Measurements from ENCODE around the gene NDRG2. TPM values are rescaled to one million over a fixed set of nuclear protein-coding genes. Genes with fewer than 3 reads are reported as not detected.

NDRG2 gene
- total RNA-seq, 2 donors from 2014 or later = 133 to 178 TPM

- WGBS, 2 donors = 57 to 65% methylated on average over 6 to 7 of the region's 7 CpGs
- intact Hi-C loops (cut with DNase I) = no loop called here
- Histone ChIP-seq H3K4me1 (peaks cover 33% of the 10 kb centered on the region), H3K9me3 (no peaks in the 10 kb centered on the region), H3K36me3 (replicated peaks in 1 of 2; ENCODE audit: insufficient read depth in 1 of 2, low read depth in 2 of 2) (peaks cover 5 to 11% of the 10 kb centered on the region in 2 donors), H3K27ac (peak overlapping the region in 3 of 4 donors; percentile 72 to 77 (median 77)), H3K4me3 (no peak overlapping the region), H3K27me3 (no peaks in the 10 kb centered on the region)
- no peak for TF ChIP-seq CTCF (IDR thresholded peaks at IDR 0.05)
- no peak for TF ChIP-seq POLR2A (IDR thresholded peaks at IDR 0.05)
- DNase-seq = no peak
- no peak for ATAC-seq
Observed at GRCh38 chr14:21023174-21023573, 1.7 kb downstream of the NDRG2 start.

- H3K36me3 ChIP-seq (replicated peaks in 1 of 2; ENCODE audit: insufficient read depth in 1 of 2, low read depth in 2 of 2) = peaks cover 10 to 15% of the 10 kb centered on the region in 2 donors
- no peak overlapping the region for H3K4me3 ChIP-seq
- DNase-seq (no peak), ATAC-seq (no peak)
- H3K9me3 ChIP-seq = no peaks in the 10 kb centered on the region
- H3K4me1 ChIP-seq = peaks cover 33% of the 10 kb centered on the region
- peak overlapping the region in 3 of 4 donors; percentile 22 to 77 (median 30) for H3K27ac ChIP-seq
- whole genome bisulfite sequencing, 2 donors = 71 to 81% methylated on average over 5 of the region's 5 CpGs
- no peaks in the 10 kb centered on the region for H3K27me3 ChIP-seq
- intact Hi-C loops (cut with DNase I) = no loop called here
- TF ChIP-seq CTCF (IDR thresholded peaks at IDR 0.05) (no peak), POLR2A (IDR thresholded peaks at IDR 0.05) (no peak)
Observed at GRCh38 chr14:21022686-21023085, 2.2 kb downstream of the NDRG2 start.

- no peaks in the 10 kb centered on the region for H3K27me3 ChIP-seq
- intact Hi-C loops (cut with DNase I) = no loop called here
- 70 to 87% methylated on average over 5 of the region's 5 CpGs for WGBS, 2 donors
- H3K9me3 ChIP-seq = no peaks in the 10 kb centered on the region
- H3K4me3 ChIP-seq = no peak overlapping the region
- H3K27ac ChIP-seq = peak overlapping the region in 1 of 4 donors; percentile 7
- ATAC-seq = no peak
- H3K36me3 ChIP-seq (replicated peaks in 1 of 2; ENCODE audit: insufficient read depth in 1 of 2, low read depth in 2 of 2) = peaks cover 11 to 18% of the 10 kb centered on the region in 2 donors
- DNase-seq = no peak
- TF ChIP-seq POLR2A (IDR thresholded peaks at IDR 0.05) (no peak), CTCF (IDR thresholded peaks at IDR 0.05) (no peak)
- peaks cover 33% of the 10 kb centered on the region for H3K4me1 ChIP-seq
Observed at GRCh38 chr14:21020977-21021545, 3.8 kb downstream of the NDRG2 start.

GRCh38 chr14:21019366-21019765, 5.5 kb downstream of the NDRG2 start:
- DNase-seq = no peak
- H3K9me3 ChIP-seq = no peaks in the 10 kb centered on the region
- peaks cover 24% of the 10 kb centered on the region for H3K4me1 ChIP-seq
- no peak for TF ChIP-seq CTCF (IDR thresholded peaks at IDR 0.05)
- no peak for TF ChIP-seq POLR2A (IDR thresholded peaks at IDR 0.05)
- WGBS, 2 donors = 58 to 76% methylated on average over 1 of the region's 1 CpG
- ATAC-seq = no peak
- no peak overlapping the region for H3K27ac ChIP-seq
- no peaks in the 10 kb centered on the region for H3K27me3 ChIP-seq
- intact Hi-C loops (cut with DNase I) = loop anchor here (5.0 kb wide), 1 partner anchor 68 kb away; no protein-coding TSS in a partner anchor
- H3K4me3 ChIP-seq = no peak overlapping the region
- H3K36me3 ChIP-seq (replicated peaks in 1 of 2; ENCODE audit: insufficient read depth in 1 of 2, low read depth in 2 of 2) = peaks cover 11 to 18% of the 10 kb centered on the region in 2 donors

- H3K27ac ChIP-seq = no peak overlapping the region
- ATAC-seq = no peak
- peaks cover 19% of the 10 kb centered on the region for H3K4me1 ChIP-seq
Observed at GRCh38 chr14:21018781-21019180, 6.1 kb downstream of the NDRG2 start.

More at GRCh38 chr14:21018781-21019180, 6.1 kb downstream of the NDRG2 start:
- Histone ChIP-seq H3K4me3 (no peak overlapping the region), H3K9me3 (no peaks in the 10 kb centered on the region), H3K27me3 (no peaks in the 10 kb centered on the region), H3K36me3 (replicated peaks in 1 of 2; ENCODE audit: insufficient read depth in 1 of 2, low read depth in 2 of 2) (peaks cover 11 to 18% of the 10 kb centered on the region in 2 donors)
- DNase-seq = no peak
- WGBS, 2 donors = 93 to 97% methylated on average over 3 of the region's 3 CpGs
- TF ChIP-seq POLR2A (IDR thresholded peaks at IDR 0.05) (no peak), CTCF (IDR thresholded peaks at IDR 0.05) (no peak)
- intact Hi-C loops (cut with DNase I) = loop anchor here (5.0 kb wide), 1 partner anchor 69 kb away; no protein-coding TSS in a partner anchor

Measured in body of pancreas (tissue), 4 donors.